T-helper 1 cell treated with Interleukin-12 subunit alpha and Interleukin-12 subunit beta and Interleukin-4 antibody, amounts not matched to agents 30 ng/mL and 1 ng/mL, for 36 hours (primary cell): Measurements from ENCODE around the gene ALG12. TPM values are rescaled to one million over a fixed set of nuclear protein-coding genes. Genes with fewer than 3 reads are reported as not detected.

Source experiments
- intact Hi-C: fragments of 100-400 bp; cut with micrococcal nuclease; formaldehyde crosslinking; loops from one replicate; pipeline ENCODE4 v1.15.1; 2024
- total RNA-seq: library from RNA; stranded (reverse); gene quantifications from 2 replicates; pipeline ENCODE4 v1.2.3, GENCODE V29; 2022

ALG12 gene
- 20.1 and 21.1 TPM in 2 replicates for total RNA-seq

DNA sequence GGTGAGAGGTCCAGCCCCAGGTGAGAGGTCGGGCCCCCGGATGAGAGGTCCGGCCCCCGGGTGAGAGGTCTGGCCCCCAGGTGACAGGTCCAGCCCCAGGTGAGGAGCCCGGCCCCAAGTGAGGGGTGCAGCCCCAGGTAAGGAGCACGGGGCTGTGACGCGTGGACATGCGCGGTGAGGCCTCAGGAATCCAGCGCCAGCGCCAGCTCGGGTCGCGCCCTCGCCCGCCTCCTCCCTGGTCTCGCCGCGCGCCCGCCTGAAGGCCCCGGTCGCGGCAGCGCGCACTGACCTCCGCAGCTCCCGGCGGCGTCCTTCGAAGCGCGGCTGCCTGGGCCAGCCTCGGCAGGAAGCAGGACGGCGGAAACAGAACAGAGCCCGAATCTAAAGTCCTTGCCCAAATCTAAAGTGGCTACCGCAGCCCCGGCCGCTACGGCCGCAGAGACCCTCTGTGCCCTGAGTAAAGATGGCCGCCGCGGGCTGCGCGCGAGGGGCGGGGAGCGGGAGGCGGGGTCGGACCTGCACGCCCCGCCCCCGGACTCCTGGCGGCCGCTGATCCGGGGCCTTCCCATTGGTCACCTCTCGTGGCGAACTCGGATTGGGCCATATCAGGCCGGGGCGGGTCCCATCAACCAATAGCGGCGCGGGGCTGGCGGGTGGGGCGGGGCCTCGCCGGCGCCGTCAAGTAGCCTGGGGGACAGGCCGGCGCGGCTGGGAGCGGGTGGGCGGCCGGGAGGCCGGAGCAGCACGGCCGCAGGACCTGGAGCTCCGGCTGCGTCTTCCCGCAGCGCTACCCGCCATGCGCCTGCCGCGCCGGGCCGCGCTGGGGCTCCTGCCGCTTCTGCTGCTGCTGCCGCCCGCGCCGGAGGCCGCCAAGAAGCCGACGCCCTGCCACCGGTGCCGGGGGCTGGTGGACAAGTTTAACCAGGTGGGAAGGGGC, at the start of gene ALG12, which contains the start of gene CRELD2:
Gene ALG12, minus strand, starts transcription at position 465 of the 937 bp plus-strand sequence. CDS start 4,673 bp downstream, outside the sequence.
Gene CRELD2, plus strand, starts transcription at position 661 of the 937 bp plus-strand sequence. Its CDS starts 136 bp downstream, at position 797.
- intact Hi-C loops: loop anchor here (1.0 kb wide), 6 partner anchors 18 to 151 kb away; partner anchors contain the start of genes PIM3 and ZBED4

DNA sequence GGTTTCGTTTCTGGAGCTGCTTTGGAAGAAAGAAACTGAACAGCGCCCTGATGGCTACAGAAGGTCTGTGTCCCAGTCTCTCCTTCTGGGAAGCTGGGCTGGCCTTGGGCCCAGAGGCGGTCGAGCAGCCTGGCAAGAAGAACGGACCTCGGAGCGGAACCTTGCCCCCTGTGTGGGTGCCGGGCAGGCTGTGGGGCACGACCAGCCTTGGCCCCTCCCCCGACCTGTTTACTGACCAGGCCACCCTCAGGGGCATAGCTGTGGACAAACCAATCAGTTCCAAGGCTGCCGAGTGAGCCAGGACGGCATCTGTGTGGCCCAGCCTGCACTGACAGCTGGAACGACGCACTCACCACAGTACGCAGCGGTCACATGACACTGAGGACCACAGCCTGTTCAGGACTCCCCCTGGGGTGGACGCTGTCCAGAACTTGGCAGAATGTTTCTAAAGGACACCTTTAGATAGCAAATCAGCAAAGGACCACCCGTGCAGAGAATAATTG, 49.5 kb upstream of the ALG12 start:
- intact Hi-C loops: no loop called here

DNA sequence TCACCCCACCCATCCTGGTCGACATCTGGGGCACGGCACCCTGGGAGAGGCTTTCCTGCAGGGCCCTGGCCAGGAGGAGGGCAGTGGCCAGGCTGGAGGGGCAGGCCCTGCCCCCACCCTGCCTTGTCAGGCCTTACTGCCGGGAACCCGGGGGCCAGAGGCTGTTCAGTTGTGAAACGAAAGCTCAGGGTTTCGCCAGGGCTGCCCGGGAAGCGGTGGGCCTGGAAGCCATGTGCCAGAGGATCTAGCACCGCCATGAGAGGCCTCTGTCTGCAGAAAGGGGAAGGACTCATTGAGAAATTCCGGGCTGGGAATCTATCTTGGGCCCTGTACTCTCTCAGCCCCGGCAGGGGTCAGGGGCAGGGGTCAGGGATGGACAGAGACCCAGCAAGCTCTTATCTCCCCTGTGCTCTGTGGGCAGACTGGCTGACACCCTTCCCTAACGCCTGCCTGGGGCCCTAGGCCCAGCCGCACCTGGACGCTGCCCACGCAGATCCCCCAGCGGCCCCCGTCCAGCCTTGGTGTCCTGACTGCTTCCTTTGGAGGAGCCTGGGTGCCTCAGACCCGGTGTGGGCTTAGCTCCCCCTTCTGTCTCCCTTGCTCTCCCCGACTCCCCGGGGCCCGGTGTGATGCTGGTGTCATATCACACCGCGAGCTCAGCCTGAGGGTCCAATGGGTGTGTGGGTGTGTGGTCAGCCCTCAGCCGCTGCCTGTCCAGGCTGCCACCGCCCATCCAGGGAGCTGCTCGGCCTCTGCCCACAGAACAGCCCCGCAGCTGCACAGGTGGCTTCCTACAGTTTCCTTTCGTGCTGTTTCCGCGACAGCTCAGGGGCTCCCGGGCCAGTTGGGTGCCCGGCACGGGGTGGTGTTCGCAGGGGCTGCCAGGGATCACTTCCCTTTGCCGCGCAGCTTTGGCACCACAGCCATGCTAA, 48.8 kb upstream of the ALG12 start:
- intact Hi-C loops: no loop called here

DNA sequence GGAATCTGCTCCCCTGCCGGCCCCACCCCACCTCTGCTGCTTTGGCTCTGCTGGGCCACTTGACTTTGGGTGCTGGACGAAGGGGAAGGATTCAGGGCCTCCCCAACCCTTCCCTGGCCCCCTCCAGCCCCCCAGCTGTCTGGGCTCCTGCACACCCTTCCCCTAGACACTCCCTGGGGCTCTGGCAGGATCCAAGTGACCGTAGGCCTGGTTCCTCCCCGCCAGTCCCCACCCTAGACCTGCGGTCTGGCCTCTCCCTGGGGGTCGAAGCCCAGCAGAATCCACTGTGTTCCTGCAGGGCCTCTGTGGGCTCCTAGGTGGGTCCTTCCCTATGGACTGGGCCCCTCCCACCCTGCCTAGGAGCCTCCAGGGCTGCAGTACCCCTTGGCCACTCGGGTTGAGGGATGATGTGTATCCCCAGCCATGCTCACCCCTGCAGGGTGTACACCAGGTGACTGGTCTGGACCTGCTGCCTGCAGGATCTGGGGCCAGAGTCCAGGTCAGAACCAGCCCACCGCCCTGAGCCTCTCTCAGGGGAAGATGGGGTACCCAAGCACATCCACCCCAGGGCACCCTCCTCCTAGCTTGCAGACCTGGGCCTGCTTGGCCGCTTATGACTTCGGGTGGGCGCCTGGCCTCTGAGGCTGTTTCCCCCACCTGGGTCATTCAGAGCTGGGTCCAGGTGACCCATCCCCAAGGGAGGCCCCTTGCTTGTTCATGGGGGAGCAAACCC, 48.0 kb upstream of the ALG12 start:
- intact Hi-C loops: no loop called here

DNA sequence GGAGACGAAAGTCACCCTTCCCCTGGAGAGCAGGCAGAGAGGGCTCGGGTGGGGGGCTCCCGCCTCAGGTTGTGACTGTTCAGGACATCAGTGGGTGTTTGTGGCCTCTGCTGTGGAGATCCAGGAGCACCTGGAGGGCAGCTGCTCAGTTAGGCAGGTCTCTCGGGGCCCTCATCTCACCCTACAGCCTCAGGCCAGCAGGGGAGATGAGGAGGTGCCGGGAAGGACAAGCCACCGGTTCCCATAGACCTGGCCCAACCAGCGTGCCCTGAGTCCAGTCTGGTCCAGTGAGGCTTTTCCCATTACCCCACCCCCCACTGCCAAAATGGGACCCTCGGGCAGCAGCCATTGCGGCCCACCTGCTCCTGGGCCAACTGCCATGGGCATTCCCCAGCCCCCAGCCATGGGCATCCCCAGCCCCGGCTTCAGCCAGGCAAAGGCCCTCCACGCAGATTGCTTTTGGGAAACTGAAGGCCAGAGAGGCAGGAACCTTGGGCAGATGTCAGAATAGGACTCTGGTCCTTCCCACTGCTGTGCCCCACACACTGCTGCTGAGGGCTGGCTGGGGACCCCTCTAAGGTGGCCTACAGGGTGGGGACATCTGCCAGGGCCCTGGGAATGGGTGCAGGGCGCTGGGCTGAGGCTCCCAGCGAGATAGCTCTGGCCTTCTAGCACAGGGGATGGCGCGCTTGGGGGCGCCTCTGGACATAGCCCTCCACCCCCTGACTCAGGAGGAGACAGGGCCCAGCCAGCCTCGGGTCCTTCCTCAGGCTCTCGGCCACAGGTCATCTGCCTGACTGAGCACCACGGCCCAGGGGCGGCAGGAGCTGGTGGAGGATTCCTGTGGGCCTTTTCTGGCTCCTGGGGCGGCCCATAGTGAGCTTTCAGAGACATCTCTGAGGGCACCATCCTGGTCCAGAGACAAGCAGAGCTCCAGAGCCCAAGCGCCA, 47.1 kb upstream of the ALG12 start:
- intact Hi-C loops: no loop called here

DNA sequence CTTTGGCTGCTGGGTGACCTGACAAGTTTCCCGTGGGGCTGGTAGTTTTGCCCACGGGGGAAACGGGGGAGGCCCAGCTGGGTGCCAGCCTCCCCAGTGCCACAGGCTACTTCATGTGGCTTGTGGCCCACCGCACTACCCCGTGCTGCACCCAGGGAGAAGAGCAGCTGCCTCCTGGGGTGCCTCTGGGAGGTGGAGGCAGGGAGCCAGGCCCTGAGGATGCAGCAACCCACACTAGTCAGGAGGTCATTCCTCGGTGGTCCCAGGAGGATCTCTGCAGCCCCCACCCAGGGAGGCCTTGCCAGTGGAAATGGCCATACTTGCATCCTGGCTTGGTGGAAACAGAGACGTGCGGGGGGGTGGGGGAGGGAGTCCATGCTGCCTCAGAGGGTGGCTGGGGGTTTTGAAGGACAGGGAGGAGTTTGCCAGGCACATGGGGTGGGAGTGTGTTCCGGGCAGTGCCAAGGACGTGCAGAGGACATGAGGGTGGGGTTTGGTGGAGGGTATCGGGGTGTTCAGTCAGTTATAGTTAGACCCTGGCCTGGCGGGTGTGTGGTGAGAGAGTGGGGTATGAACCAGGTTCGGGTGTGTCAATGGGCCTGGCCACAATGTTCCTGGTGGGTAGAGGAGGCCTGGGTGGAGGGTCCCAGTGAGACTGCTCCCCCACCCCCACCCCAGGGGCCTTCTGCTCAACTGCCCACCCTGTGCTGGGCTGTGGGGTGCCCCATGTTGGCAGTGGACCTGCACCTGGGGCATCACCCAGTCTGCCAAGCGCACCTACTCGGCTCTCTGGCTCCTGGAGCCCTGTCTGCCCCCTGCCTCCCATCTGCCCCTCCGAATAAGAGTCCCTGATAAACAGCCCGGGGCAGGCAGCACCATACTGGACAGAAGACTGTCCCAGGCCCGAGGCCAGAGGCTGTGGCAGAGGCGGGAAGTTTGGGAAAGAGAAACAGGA, 46.2 kb upstream of the ALG12 start:
- intact Hi-C loops: loop anchor here (5.0 kb wide), 1 partner anchor 563 kb away; the partner anchor contains the start of gene SCO2

DNA sequence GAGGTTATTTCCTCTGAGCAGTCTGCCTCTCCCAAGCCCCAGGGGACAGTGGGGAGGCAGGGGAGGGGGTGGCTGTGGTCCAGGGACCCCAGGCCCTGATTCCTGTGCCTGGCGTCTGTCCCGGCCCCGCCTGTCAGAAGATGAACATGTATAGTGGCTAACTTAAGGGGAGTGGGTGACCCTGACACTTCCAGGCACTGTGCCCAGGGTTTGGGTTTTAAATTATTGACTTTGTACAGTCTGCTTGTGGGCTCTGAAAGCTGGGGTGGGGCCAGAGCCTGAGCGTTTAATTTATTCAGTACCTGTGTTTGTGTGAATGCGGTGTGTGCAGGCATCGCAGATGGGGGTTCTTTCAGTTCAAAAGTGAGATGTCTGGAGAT, 45.4 kb upstream of the ALG12 start:
- intact Hi-C loops: loop anchor here (5.0 kb wide), 1 partner anchor 564 kb away; the partner anchor contains the start of gene SCO2

DNA sequence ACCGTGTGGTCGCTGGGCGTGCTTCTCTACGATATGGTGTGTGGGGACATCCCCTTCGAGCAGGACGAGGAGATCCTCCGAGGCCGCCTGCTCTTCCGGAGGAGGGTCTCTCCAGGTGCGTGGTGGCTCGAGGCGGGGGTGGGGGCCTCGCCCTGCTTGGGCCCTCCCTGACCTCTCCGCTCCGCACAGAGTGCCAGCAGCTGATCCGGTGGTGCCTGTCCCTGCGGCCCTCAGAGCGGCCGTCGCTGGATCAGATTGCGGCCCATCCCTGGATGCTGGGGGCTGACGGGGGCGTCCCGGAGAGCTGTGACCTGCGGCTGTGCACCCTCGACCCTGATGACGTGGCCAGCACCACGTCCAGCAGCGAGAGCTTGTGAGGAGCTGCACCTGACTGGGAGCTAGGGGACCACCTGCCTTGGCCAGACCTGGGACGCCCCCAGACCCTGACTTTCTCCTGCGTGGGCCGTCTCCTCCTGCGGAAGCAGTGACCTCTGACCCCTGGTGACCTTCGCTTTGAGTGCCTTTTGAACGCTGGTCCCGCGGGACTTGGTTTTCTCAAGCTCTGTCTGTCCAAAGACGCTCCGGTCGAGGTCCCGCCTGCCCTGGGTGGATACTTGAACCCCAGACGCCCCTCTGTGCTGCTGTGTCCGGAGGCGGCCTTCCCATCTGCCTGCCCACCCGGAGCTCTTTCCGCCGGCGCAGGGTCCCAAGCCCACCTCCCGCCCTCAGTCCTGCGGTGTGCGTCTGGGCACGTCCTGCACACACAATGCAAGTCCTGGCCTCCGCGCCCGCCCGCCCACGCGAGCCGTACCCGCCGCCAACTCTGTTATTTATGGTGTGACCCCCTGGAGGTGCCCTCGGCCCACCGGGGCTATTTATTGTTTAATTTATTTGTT, 44.8 kb upstream of the ALG12 start:
- intact Hi-C loops: loop anchor here (5.0 kb wide), 1 partner anchor 564 kb away; the partner anchor contains the start of gene SCO2

DNA sequence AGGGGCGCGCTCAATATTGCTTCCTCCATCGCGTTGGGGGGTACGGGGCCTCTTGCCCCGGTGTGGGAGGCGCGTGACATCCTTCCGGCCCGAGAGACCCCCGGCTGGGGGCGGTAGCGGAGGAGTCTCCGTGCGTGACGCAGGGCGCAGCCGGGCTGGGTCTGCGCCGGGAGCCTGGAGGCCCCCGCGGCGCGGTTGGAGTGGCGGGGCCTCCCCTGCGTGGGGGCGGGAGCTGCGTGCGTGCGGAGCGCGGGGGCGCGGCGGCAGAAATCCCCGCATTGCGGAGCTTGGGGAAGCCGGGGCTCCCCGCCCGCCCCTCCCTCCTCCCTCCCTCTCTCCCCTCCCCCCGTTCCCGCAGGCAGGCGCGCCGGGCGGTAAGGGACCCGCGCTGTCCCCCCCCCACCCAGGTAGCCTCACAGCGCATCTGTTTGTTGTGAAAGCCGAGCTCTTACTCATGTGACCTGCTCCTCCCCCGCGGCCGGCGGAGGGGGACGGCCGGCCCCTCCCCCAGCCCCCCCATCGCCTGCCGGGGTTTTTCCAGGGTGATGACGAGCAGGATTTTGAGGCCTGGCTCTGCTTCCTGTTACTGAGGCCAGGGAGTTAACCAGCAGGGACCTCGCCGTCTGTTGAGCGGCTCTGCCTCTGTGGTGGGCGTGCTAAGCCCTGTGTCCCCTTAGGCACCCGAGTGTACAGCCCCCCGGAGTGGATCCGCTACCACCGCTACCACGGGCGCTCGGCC, 43.9 kb upstream of the ALG12 start:
- intact Hi-C loops: loop anchor here (5.0 kb wide), 1 partner anchor 565 kb away; the partner anchor contains the start of gene SCO2

DNA sequence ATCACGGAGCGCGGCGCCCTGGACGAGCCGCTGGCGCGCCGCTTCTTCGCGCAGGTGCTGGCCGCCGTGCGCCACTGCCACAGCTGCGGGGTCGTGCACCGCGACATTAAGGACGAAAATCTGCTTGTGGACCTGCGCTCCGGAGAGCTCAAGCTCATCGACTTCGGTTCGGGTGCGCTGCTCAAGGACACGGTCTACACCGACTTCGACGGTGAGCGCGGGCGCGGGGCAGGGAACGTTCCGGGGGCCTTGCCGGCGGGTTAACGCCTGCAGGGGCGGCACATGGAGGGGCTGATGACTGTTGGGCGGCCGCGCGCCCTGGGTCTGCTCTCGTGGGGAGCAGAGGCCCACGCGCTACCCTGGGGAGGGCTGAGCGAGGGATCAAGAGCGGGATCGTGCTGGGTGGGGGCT, 43.4 kb upstream of the ALG12 start:
- intact Hi-C loops: loop anchor here (2.0 to 5.0 kb wide), 2 partner anchors 109 to 566 kb away; partner anchors contain the start of genes SCO2 and ZBED4

DNA sequence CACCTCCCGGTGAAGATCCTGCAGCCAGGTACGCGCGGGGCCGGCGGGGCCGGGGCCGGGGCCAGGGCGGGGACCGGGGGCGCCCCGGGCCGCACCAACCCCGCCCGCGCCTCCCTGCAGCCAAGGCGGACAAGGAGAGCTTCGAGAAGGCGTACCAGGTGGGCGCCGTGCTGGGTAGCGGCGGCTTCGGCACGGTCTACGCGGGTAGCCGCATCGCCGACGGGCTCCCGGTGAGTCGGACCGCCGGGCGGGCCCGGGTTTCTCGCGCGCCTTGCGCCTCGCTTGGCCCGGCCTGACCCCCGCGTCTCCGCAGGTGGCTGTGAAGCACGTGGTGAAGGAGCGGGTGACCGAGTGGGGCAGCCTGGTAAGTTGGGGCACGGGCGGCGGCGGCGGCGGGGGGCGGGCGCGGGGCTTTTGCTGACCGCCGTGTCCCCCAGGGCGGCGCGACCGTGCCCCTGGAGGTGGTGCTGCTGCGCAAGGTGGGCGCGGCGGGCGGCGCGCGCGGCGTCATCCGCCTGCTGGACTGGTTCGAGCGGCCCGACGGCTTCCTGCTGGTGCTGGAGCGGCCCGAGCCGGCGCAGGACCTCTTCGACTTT, 42.9 kb upstream of the ALG12 start:
- intact Hi-C loops: loop anchor here (2.0 to 5.0 kb wide), 2 partner anchors 108 to 566 kb away; partner anchors contain the start of genes SCO2 and ZBED4

DNA sequence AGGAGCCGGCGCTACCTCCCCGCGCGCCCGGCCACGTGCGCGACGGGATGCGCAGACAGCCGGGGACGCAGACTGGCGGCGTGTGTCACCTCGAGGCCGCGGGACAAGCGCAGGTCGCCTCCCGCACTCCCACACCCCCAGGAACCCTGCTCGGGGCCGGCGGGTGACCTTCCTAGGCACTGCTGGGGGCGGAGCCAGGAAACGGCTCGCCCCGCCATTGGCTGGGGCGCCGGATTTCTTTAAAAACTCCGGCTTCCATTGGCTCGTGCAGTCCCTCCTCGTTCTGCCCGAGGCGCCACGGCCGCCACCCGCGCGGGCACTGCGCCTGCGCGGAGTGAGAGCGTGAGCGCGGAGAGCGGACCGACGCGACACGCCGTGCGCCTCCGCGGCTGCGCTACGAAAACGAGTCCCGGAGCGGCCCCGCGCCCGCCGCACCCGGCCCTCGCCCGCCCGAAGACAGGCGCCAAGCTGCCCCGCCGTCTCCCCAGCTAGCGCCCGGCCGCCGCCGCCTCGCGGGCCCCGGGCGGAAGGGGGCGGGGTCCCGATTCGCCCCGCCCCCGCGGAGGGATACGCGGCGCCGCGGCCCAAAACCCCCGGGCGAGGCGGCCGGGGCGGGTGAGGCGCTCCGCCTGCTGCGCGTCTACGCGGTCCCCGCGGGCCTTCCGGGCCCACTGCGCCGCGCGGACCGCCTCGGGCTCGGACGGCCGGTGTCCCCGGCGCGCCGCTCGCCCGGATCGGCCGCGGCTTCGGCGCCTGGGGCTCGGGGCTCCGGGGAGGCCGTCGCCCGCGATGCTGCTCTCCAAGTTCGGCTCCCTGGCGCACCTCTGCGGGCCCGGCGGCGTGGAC, 42.1 kb upstream of the ALG12 start, which contains the start of gene PIM3:
Gene PIM3, plus strand, starts transcription at position 614 of the 846 bp plus-strand sequence. Its CDS starts 176 bp downstream, at position 790.
- intact Hi-C loops: loop anchor here (1.0 to 5.0 kb wide), 6 partner anchors 15 to 567 kb away; partner anchors contain the start of genes ALG12, CRELD2, SCO2 and ZBED4

DNA sequence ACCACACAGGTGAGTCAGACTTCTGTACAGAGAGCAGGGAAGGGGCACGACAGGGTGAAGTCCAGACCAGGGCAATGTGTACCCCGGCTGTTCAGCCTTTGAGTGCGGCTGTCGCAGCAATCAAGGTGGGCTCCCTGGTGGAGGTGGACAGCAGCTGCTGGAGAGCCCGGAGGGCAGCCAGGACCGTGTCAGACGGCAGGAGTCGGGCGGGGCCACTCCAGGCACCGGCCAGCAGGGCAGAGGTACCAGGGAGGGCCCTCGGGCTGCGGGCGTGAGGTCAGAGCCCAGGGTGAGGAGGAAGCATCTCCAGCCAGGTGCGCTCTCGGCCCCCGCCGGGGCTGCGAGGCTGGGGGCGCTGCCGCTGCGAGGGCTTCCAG, 41.5 kb upstream of the ALG12 start:
- intact Hi-C loops: loop anchor here (1.0 to 5.0 kb wide), 6 partner anchors 14 to 568 kb away; partner anchors contain the start of genes ALG12, CRELD2, SCO2 and ZBED4
